IPS DF 6.9 (cell line): Measurements from ENCODE around the gene CLEC14A.

Experiments
- DNase-seq: peaks from one replicate; pipeline ENCODE4 v3.0.0-alpha.2; 2013; ENCODE audit warnings: low read depth, low spot score
- H3K27ac ChIP-seq: one replicate; pipeline ENCODE4 v1.5.1; 2013; ENCODE audit warnings: low read length, control low read depth
- H3K27me3 ChIP-seq: 2 replicates; pipeline ENCODE4 v1.6.1; 2013; ENCODE audit warnings: mild to moderate bottlenecking, low read length; ENCODE audit not compliant: control insufficient read depth, insufficient read depth
- H3K36me3 ChIP-seq: 2 replicates; pipeline ENCODE4 v1.6.1; 2013; ENCODE audit warnings: low read length; ENCODE audit not compliant: control insufficient read depth, insufficient read depth
- H3K4me1 ChIP-seq: 2 replicates; pipeline ENCODE4 v1.6.1; 2013; ENCODE audit warnings: low read length; ENCODE audit not compliant: control insufficient read depth, insufficient read depth
- H3K4me3 ChIP-seq: 2 replicates; pipeline ENCODE4 v1.5.1; 2013; ENCODE audit warnings: mild to moderate bottlenecking, low read length
- H3K9me3 ChIP-seq: 2 replicates; pipeline ENCODE4 v1.6.1; 2013; ENCODE audit warnings: low read length, inconsistent platforms; ENCODE audit not compliant: control insufficient read depth, insufficient read depth
- WGBS: extraction: QIAGEN DNeasy Blood & Tissue Kit; methylation state at CpG from one replicate; pipeline ENCODE4 v1.1.7; 2013; ENCODE audit warnings: mixed read lengths, missing lambda C conversion rate; ENCODE audit not compliant: insufficient read length, insufficient coverage; 5-methylcytosine and 5-hydroxymethylcytosine counted together

The CLEC14A gene

DNA sequence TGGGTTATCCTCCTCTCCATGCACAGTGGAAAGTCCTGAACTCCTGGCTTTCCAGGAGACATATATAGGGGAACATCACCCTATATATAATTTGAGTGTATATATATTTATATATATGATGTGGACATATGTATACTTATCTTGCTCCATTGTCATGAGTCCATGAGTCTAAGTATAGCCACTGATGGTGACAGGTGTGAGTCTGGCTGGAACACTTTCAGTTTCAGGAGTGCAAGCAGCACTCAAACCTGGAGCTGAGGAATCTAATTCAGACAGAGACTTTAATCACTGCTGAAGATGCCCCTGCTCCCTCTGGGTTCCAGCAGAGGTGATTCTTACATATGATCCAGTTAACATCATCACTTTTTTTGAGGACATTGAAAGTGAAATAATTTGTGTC, 43.8 kb downstream of the CLEC14A start:
- Histone ChIP-seq H3K27me3 (peaks cover 56% of the 10 kb centered on the region), H3K36me3 (no peaks in the 10 kb centered on the region), H3K27ac (no peak overlapping the region), H3K9me3 (no peaks in the 10 kb centered on the region), H3K4me3 (no peak overlapping the region), H3K4me1 (peaks cover 11% of the 10 kb centered on the region; the same call in 1 of the 2 replicates)
- no peak for DNase-seq

DNA sequence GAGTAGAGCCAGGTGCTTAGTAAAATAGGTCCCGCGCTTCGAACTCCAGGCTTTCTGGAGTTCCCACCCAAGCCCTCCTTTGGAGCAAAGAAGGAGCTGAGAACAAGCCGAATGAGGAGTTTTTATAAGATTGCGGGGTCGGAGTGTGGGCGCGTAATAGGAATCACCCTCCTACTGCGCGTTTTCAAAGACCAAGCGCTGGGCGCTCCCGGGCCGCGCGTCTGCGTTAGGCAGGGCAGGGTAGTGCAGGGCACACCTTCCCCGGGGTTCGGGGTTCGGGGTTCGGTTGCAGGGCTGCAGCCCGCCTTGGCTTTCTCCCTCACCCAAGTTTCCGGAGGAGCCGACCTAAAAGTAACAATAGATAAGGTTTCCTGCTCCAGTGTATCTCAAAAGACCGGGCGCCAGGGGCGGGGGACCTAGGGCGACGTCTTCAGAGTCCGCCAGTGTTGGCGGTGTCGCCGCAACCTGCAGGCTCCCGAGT, 44.6 kb downstream of the CLEC14A start:
- Histone ChIP-seq H3K27me3 (peaks cover 59% of the 10 kb centered on the region), H3K4me1 (peaks cover 11% of the 10 kb centered on the region; the same call in 1 of the 2 replicates), H3K27ac (no peak overlapping the region), H3K4me3 (peak overlapping the region; percentile 6; the same call in 1 of the 2 replicates), H3K9me3 (no peaks in the 10 kb centered on the region), H3K36me3 (no peaks in the 10 kb centered on the region)
- WGBS: no CpG with 5 or more reads among the region's 34 CpGs
- DNase-seq: no peak

DNA sequence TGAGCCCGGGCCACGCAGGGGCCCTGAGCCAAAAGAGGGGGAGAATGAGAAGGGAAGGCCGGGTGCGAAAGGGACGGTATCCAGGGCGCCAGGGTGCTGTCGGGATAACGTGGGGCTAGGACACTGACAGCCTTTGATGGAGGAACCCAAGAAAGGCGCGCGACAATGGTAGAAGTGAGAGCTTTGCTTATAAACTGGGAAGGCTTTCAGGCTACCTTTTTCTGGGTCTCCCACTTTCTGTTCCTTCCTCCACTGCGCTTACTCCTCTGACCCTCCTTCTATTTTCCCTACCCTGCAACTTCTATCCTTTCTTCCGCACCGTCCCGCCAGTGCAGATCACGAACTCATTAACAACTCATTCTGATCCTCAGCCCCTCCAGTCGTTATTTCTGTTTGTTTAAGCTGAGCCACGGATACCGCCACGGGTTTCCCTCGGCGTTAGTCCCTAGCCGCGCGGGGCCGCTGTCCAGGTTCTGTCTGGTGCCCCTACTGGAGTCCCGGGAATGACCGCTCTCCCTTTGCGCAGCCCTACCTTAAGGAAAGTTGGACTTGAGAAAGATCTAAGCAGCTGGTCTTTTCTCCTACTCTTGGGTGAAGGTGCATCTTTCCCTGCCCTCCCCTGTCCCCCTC, 45.2 kb downstream of the CLEC14A start:
- Histone ChIP-seq H3K4me1 (peaks cover 11% of the 10 kb centered on the region; the same call in 1 of the 2 replicates), H3K36me3 (no peaks in the 10 kb centered on the region), H3K27me3 (peaks cover 61% of the 10 kb centered on the region), H3K27ac (no peak overlapping the region), H3K9me3 (no peaks in the 10 kb centered on the region), H3K4me3 (no peak overlapping the region; the same call in 1 of the 2 replicates)
- WGBS: no CpG with 5 or more reads among the region's 29 CpGs
- no peak for DNase-seq

DNA sequence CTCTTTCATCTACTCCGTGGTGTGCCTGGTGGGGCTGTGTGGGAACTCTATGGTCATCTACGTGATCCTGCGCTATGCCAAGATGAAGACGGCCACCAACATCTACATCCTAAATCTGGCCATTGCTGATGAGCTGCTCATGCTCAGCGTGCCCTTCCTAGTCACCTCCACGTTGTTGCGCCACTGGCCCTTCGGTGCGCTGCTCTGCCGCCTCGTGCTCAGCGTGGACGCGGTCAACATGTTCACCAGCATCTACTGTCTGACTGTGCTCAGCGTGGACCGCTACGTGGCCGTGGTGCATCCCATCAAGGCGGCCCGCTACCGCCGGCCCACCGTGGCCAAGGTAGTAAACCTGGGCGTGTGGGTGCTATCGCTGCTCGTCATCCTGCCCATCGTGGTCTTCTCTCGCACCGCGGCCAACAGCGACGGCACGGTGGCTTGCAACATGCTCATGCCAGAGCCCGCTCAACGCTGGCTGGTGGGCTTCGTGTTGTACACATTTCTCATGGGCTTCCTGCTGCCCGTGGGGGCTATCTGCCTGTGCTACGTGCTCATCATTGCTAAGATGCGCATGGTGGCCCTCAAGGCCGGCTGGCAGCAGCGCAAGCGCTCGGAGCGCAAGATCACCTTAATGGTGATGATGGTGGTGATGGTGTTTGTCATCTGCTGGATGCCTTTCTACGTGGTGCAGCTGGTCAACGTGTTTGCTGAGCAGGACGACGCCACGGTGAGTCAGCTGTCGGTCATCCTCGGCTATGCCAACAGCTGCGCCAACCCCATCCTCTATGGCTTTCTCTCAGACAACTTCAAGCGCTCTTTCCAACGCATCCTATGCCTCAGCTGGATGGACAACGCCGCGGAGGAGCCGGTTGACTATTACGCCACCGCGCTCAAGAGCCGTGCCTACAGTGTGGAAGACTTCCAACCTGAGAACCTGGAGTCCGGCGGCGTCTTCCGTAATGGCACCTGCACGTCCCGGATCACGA, 46.0 kb downstream of the CLEC14A start:
- no CpG with 5 or more reads among the region's 69 CpGs for WGBS
- no peaks in the 10 kb centered on the region for H3K9me3 ChIP-seq
- H3K27ac ChIP-seq: no peak overlapping the region
- H3K27me3 ChIP-seq: peaks cover 61% of the 10 kb centered on the region
- no peak for DNase-seq
- no peaks in the 10 kb centered on the region for H3K36me3 ChIP-seq
- H3K4me1 ChIP-seq: peaks cover 11% of the 10 kb centered on the region; the same call in 1 of the 2 replicates
- H3K4me3 ChIP-seq: peak overlapping the region; percentile 8; the same call in 1 of the 2 replicates

DNA sequence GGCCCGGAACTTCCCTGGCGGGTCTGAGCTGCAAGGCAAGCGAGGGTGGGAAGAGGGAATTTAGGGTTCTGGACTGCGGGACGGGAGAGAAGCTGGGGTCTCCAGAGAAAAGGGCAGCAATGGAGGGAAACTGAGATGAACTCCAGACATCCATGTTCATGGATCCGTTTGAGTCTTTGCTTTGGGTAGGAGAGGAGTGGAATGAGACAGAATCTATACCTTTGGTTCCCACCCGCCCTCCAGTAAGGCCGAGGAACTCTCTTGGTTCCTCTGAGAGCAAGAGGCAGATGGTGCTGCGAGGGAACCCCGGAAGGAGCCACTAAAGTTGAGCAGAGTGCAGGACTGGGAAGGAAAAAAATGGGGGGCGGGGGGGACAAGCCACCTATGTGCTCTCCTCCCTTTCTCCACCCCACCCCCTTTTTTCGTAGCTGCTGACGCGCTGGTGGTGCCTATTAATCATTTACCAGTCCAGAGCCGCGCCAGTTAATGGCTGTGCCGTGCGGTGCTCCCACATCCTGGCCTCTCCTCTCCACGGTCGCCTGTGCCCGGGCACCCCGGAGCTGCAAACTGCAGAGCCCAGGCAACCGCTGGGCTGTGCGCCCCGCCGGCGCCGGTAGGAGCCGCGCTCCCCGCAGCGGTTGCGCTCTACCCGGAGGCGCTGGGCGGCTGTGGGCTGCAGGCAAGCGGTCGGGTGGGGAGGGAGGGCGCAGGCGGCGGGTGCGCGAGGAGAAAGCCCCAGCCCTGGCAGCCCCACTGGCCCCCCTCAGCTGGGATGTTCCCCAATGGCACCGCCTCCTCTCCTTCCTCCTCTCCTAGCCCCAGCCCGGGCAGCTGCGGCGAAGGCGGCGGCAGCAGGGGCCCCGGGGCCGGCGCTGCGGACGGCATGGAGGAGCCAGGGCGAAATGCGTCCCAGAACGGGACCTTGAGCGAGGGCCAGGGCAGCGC, 47.0 kb downstream of the CLEC14A start:
- Histone ChIP-seq H3K4me3 (peak overlapping the region; percentile 8; the same call in 1 of the 2 replicates), H3K27ac (no peak overlapping the region), H3K27me3 (peaks cover 60% of the 10 kb centered on the region), H3K9me3 (no peaks in the 10 kb centered on the region), H3K36me3 (no peaks in the 10 kb centered on the region), H3K4me1 (peaks cover 8% of the 10 kb centered on the region; the same call in 1 of the 2 replicates)
- WGBS: no CpG with 5 or more reads among the region's 59 CpGs
- DNase-seq: no peak

DNA sequence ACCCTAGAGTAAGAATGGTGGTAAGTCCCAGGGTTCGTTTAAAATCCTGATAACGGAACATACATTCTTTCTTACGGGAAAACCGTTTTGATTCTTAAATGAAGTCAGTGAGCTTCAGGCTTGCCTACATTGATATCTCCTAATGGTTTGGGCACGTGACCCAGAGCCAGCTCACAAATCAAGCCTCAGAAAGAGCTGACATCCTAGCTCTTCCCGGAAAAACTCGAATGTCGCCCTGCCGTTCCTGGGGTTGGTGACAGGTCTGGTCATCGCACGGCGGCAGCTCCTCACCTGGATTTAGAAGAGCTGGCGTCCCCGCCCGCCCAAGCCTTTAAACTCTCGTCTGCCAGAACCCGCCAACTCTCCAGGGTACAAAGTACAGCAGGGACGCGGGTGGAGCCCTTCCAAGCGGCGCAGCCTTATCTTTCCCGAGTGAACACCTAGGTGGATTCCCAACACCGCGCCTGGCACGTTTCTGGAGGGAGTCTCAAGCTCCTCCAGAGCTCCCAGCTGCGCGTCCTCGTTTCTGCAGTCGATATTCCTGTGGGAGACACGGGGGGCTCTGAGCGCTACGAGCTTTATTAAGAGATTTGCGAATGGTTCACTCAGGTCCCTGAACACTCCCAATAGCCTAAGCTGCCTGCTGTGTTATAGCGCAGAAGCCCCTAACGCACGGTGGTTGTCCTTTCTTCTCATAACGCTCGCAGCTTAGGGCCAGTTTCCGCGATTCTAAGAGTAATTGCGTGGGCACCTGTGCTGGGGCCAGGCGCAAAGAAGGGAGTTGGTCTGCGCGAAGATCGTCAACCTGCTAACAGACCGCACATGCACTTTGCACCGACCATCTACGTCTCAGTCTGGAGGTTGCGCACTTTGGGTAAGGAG, 47.9 kb downstream of the CLEC14A start, which contains the start of gene SSTR1:
Gene SSTR1, plus strand, starts transcription at position 169 of the 882 bp plus-strand sequence. CDS start 1,486 bp downstream, outside the sequence.
- Histone ChIP-seq H3K9me3 (no peaks in the 10 kb centered on the region), H3K27ac (no peak within 1 kb of the TSS), H3K36me3 (no peaks in the 10 kb centered on the region), H3K4me1 (peaks cover 8% of the 10 kb centered on the region; the same call in 1 of the 2 replicates), H3K27me3 (peaks cover 56% of the 10 kb centered on the region), H3K4me3 (no peak within 1 kb of the TSS)
- no peak for DNase-seq
- no CpG with 5 or more reads among the region's 49 CpGs for WGBS

DNA sequence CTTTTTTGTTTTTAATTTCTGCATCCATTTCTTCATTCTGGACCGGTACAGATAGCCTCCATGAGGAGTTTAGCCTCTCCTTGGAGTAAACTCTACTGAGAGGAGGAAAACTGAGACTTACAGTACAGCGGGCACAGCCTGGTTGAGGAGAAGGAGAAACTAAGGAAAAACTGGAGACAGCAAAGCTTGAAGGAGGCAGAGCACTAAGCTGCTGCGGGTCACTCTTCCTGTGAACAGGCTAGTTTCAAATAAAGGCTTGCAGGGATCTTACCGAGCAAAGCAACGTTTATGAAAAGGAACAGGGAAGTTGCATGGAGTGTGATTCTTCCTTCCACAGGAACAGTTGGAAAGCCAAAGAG, 48.5 kb downstream of the CLEC14A start:
- H3K4me3 ChIP-seq: no peak overlapping the region
- no peak for DNase-seq
- no peaks in the 10 kb centered on the region for H3K36me3 ChIP-seq
- H3K27ac ChIP-seq: no peak overlapping the region
- peaks cover 8% of the 10 kb centered on the region; the same call in 1 of the 2 replicates for H3K4me1 ChIP-seq
- no peaks in the 10 kb centered on the region for H3K9me3 ChIP-seq
- no CpG with 5 or more reads among the region's 5 CpGs for WGBS
- H3K27me3 ChIP-seq: peaks cover 55% of the 10 kb centered on the region

DNA sequence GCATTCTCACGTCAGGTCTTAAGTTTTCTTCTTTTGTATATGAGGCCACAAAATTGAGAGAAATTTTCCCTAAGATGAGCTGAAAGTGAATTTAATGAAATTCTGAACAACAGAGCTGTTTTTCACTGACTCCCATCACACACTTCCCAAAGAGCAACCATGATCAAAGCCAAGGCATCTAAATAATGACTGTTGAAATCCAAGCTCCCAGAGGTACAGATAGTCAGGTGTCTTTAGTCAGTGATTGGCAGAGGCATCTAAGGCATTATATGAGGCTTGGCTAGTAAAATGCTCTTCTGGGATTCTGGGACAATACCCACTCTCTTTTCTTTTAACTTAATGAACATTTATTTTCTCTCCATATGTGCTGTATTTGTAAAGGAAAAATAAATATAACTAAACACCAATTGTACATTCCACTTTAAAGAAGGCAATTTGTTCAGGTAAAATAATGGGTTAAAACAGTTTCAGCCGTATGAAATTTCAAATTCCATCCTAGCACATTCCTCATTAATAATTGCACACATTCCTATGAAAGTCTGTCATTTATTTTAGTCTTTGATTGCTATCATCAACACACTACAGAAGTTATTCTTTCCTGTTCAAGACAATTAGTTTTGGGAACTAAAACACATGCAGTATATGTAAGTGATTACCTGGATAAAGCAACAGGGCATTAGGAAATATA, 49.1 kb downstream of the CLEC14A start:
- no peak overlapping the region for H3K4me3 ChIP-seq

More for the DNA sequence above, 49.1 kb downstream of the CLEC14A start:
- Histone ChIP-seq H3K27me3 (peaks cover 49% of the 10 kb centered on the region), H3K27ac (no peak overlapping the region), H3K9me3 (no peaks in the 10 kb centered on the region), H3K4me1 (peaks cover 8% of the 10 kb centered on the region; the same call in 1 of the 2 replicates), H3K36me3 (no peaks in the 10 kb centered on the region)
- WGBS: no CpG with 5 or more reads among the region's 2 CpGs
- no peak for DNase-seq
